H1 (cell line): ENCODE results near the gene DOCK11. TPM values are rescaled to one million over a fixed set of nuclear protein-coding genes. Genes with fewer than 3 reads are reported as not detected.

Experiments used
- CTCF ChIA-PET: fragments of 300-600 bp; sonication (Branson Sonifier 250); formaldehyde crosslinking; loops from one replicate; lab custom pipeline; 2021; ENCODE audit not compliant: partially characterized antibody; lab: Charles Lee
- POLR2A ChIA-PET: fragments of 300-600 bp; sonication (Branson Sonifier 250); formaldehyde crosslinking; loops from one replicate; lab custom pipeline; 2021; ENCODE audit warnings: inconsistent platforms; ENCODE audit not compliant: partially characterized antibody; lab: Charles Lee
- DNase-seq, 2 experiments: peaks; one replicate each; pipeline versions ENCODE4 v3.0.0 to v3.0.0-alpha.2; 2010 to 2022; ENCODE audit warnings: low spot score in 2 of 2, low read depth in 1 of 2, mixed read lengths in 1 of 2
- FAIRE-seq: peaks from 2 replicates; lab custom pipeline; 2011; peaks lifted over from hg19 to GRCh38; lab: Jason Lieb, UNC
- H2AFZ ChIP-seq: 2 replicates; pipeline ENCODE4 v1.8.1; 2012; ENCODE audit warnings: low read length, inconsistent platforms
- H2AK5ac ChIP-seq: 2 replicates; pipeline ENCODE4 v1.6.1; 2013; ENCODE audit warnings: low read depth, low read length
- H2BK120ac ChIP-seq: replicated peaks from 2 replicates; pipeline ENCODE3; 2013; ENCODE audit warnings: low read depth, low read length, inconsistent platforms
- H2BK12ac ChIP-seq: 2 replicates; pipeline ENCODE4 v1.6.1; 2013; ENCODE audit warnings: low read depth, low read length
- H2BK15ac ChIP-seq: 2 replicates; pipeline ENCODE4 v1.6.1; 2013; ENCODE audit warnings: low read length
- H2BK20ac ChIP-seq: 2 replicates; pipeline ENCODE4 v1.6.1; 2013; ENCODE audit warnings: low read length
- H2BK5ac ChIP-seq: 2 replicates; pipeline ENCODE4 v1.6.1; 2013; ENCODE audit warnings: low read depth, low read length
- H3K14ac ChIP-seq: 2 replicates; pipeline ENCODE4 v1.6.1; 2013; ENCODE audit warnings: inconsistent platforms; ENCODE audit not compliant: insufficient read length
- H3K18ac ChIP-seq: 2 replicates; pipeline ENCODE4 v1.6.1; 2013; ENCODE audit warnings: low read length; ENCODE audit errors: extremely low read depth
- H3K23ac ChIP-seq: 2 replicates; pipeline ENCODE4 v1.6.1; 2013; ENCODE audit warnings: inconsistent platforms; ENCODE audit not compliant: insufficient read length
- H3K23me2 ChIP-seq: 2 replicates; pipeline ENCODE4 v1.6.1; 2013; ENCODE audit warnings: low read depth, low read length
- H3K27ac ChIP-seq: 2 replicates; pipeline ENCODE4 v1.6.1; 2011; ENCODE audit warnings: low read depth, low read length, inconsistent platforms
- H3K27me3 ChIP-seq, 4 experiments: replicated peaks in 1 of 4; 1 replicate in 1 of 4; 2 replicates in 3 of 4; pipeline versions ENCODE4 v1.6.1 to v1.8.1; 2011 to 2013; ENCODE audit warnings: low read length in 3 of 4, mild to moderate bottlenecking in 3 of 4, inconsistent platforms in 2 of 4, mixed read lengths in 2 of 4, moderate library complexity in 1 of 4; ENCODE audit not compliant: control insufficient read depth in 3 of 4, insufficient read depth in 3 of 4; ENCODE audit errors: extremely low read depth in 1 of 4
- H3K36me3 ChIP-seq, 4 experiments: 2 replicates each; pipeline versions ENCODE4 v1.6.1 to v1.8.1; 2011 to 2013; ENCODE audit warnings: mild to moderate bottlenecking in 4 of 4, low read length in 3 of 4, moderate library complexity in 2 of 4, control low read depth in 1 of 4, inconsistent platforms in 1 of 4; ENCODE audit not compliant: insufficient read depth in 4 of 4, control insufficient read depth in 2 of 4
- H3K4ac ChIP-seq: replicated peaks from 2 replicates; pipeline ENCODE3; 2013; ENCODE audit warnings: low read length, low read depth, mixed read lengths, inconsistent platforms; ENCODE audit not compliant: insufficient read length
- H3K4me1 ChIP-seq, 4 experiments: replicated peaks in 1 of 4; 1 replicate in 1 of 4; 2 replicates in 3 of 4; pipeline versions ENCODE4 v1.6.1 to v1.8.1; 2011 to 2013; ENCODE audit warnings: low read length in 3 of 4, inconsistent platforms in 2 of 4, mixed read lengths in 1 of 4; ENCODE audit not compliant: insufficient read depth in 4 of 4, control insufficient read depth in 3 of 4
- H3K4me2 ChIP-seq, 2 experiments: 2 replicates each; pipeline versions ENCODE4 v1.6.1 to v1.8.1; 2011 to 2013; ENCODE audit warnings: low read depth in 2 of 2, low read length in 2 of 2, control low read depth in 1 of 2, inconsistent platforms in 1 of 2, mild to moderate bottlenecking in 1 of 2; ENCODE audit not compliant: insufficient read depth in 1 of 2
- H3K4me3 ChIP-seq, 4 experiments: fragments of 200-600, 300-600 bp in 1 of 4; sonication (generic), shearing (Covaris generic), sonication (Bioruptor Twin) in 1 of 4; 2 replicates each; pipeline versions ENCODE4 v1.5.1 to v1.8.1; 2011 to 2016; ENCODE audit warnings: low read length in 4 of 4, low read depth in 3 of 4, control low read depth in 2 of 4, inconsistent platforms in 2 of 4, mild to moderate bottlenecking in 2 of 4, mixed read lengths in 1 of 4, moderate library complexity in 1 of 4; ENCODE audit not compliant: insufficient read depth in 2 of 4; ENCODE audit errors: extremely low read depth in 1 of 4
- H3K56ac ChIP-seq: replicated peaks from 2 replicates; pipeline ENCODE3; 2013; ENCODE audit warnings: low read depth, mild to moderate bottlenecking, mixed read lengths, low read length, inconsistent platforms; ENCODE audit not compliant: insufficient read length
- H3K79me1 ChIP-seq: 2 replicates; pipeline ENCODE4 v1.6.1; 2013; ENCODE audit warnings: low read depth, low read length, control low read depth
- H3K79me2 ChIP-seq, 2 experiments: 2 replicates each; pipeline versions ENCODE4 v1.6.1 to v1.8.1; 2012 to 2013; ENCODE audit warnings: low read length in 2 of 2, mild to moderate bottlenecking in 2 of 2, inconsistent platforms in 1 of 2; ENCODE audit not compliant: insufficient read depth in 2 of 2, control insufficient read depth in 1 of 2
- H3K9ac ChIP-seq, 4 experiments: replicated peaks in 1 of 4; 1 replicate in 1 of 4; 2 replicates in 3 of 4; pipeline versions ENCODE4 v1.6.1 to v1.8.1; 2011 to 2013; ENCODE audit warnings: low read depth in 3 of 4, low read length in 3 of 4, control low read depth in 2 of 4, mild to moderate bottlenecking in 2 of 4, moderate library complexity in 2 of 4, inconsistent platforms in 1 of 4; ENCODE audit errors: extremely low read depth in 1 of 4
- H3K9me3 ChIP-seq, 2 experiments: 2 replicates each; pipeline versions ENCODE4 v1.6.1 to v1.8.1; 2012 to 2013; ENCODE audit warnings: mild to moderate bottlenecking in 2 of 2, moderate library complexity in 2 of 2, control low read depth in 1 of 2, inconsistent platforms in 1 of 2, low read depth in 1 of 2, low read length in 1 of 2, mixed read lengths in 1 of 2; ENCODE audit not compliant: insufficient read depth in 2 of 2
- H4K20me1 ChIP-seq, 2 experiments: replicated peaks in 1 of 2; 2 replicates each; pipeline versions ENCODE3 to v1.8.1; 2011 to 2013; ENCODE audit warnings: inconsistent platforms in 2 of 2, low read length in 2 of 2, mild to moderate bottlenecking in 1 of 2; ENCODE audit not compliant: insufficient read depth in 2 of 2, control insufficient read depth in 1 of 2
- H4K5ac ChIP-seq: 2 replicates; pipeline ENCODE4 v1.6.1; 2013; ENCODE audit warnings: low read length, low read depth, mixed read lengths, inconsistent platforms; ENCODE audit not compliant: insufficient read length
- H4K8ac ChIP-seq: 2 replicates; pipeline ENCODE4 v1.8.0; 2013; ENCODE audit warnings: mild to moderate bottlenecking, moderate library complexity, low read length, inconsistent platforms; ENCODE audit not compliant: insufficient read depth; ENCODE audit errors: extremely low read depth
- H4K91ac ChIP-seq: replicated peaks from 2 replicates; pipeline ENCODE3; 2013; ENCODE audit warnings: low read length, mixed read lengths, inconsistent platforms; ENCODE audit not compliant: insufficient read length
- NRF1 ChIP-seq: IDR thresholded peaks from 2 replicates; pipeline ENCODE4 v1.6.1; 2011; ENCODE audit warnings: mild to moderate bottlenecking, low read depth, low read length, improper control_type of control experiment
- USF2 ChIP-seq: IDR thresholded peaks from 2 replicates; pipeline ENCODE4 v1.6.1; 2011; ENCODE audit warnings: low read length, improper control_type of control experiment
- WGBS, 2 experiments: shearing (Covaris generic) in 1 of 2; methylation state at CpG; one replicate each; pipeline versions ENCODE4 v1.1.6 to v1.1.7; 2013 to 2015; ENCODE audit warnings: low lambda C conversion rate in 2 of 2, mixed read lengths in 2 of 2, inconsistent platforms in 1 of 2, low coverage in 1 of 2, missing lambda C conversion rate in 1 of 2; ENCODE audit not compliant: insufficient replicate concordance in 2 of 2, insufficient coverage in 1 of 2, insufficient read length in 1 of 2; ENCODE audit errors: extremely low coverage in 1 of 2, missing lambda C conversion rate in 1 of 2; 5-methylcytosine and 5-hydroxymethylcytosine counted together
- polyA plus RNA-seq, 7 experiments: library from polyadenylated mRNA; depleted of rRNA in 3 of 7; stranded (reverse) in 5 of 7; unstranded in 2 of 7; fragments of >200 nt in 5 of 7; fragments of 200-250 nt in 2 of 7; gene quantifications; 1 replicate in 5 of 7; 2 replicates in 1 of 7; 4 replicates in 1 of 7; pipeline versions ENCODE4 v1.2.1 to v1.2.3, GENCODE V29; 2011 to 2013; ENCODE audit warnings: missing spikeins in 2 of 7, mixed read lengths in 2 of 7
- total RNA-seq: library from RNA; stranded (reverse); fragmentation: NEBNext Ultra II Directional; extraction: Animal tissue kit (Norgen Biotek cat#: 25700); gene quantifications from 2 replicates; pipeline ENCODE4 v1.2.1, GENCODE V29; 2021

DOCK11 gene
- total and polyA plus RNA-seq, 2 of the 8 experiments (the other 6 are each of a cell fraction or from before 2014, with no cell fraction given) = 4.9 to 12.0 TPM

- Histone ChIP-seq H2BK5ac (no peak overlapping the region), H4K91ac (no peak overlapping the region), H3K18ac (no peak overlapping the region), H3K79me2 (no peaks in the 10 kb centered on the region), H3K56ac (no peak overlapping the region), H4K8ac (no peak overlapping the region), H3K23me2 (no peaks in the 10 kb centered on the region), H3K9me3 (no peaks in the 10 kb centered on the region), H3K14ac (no peak overlapping the region), H2AK5ac (no peak overlapping the region), H2BK20ac (no peak overlapping the region), H3K4me1 (peaks cover 0 to 2% (median 0%) of the 10 kb centered on the region in 4 experiments; a peak in 3 of 7 replicates), H3K9ac (no peak overlapping the region), H2BK120ac (no peak overlapping the region), H4K5ac (no peak overlapping the region), H3K36me3 (no peaks in the 10 kb centered on the region; a peak in 1 of 8 replicates), H4K20me1 (no peaks in the 10 kb centered on the region), H3K79me1 (no peaks in the 10 kb centered on the region), H3K23ac (no peak overlapping the region), H3K4me3 (no peak overlapping the region), H3K27ac (no peak overlapping the region), H2BK12ac (no peak overlapping the region), H2AFZ (no peak overlapping the region), H3K4me2 (no peak overlapping the region), H3K27me3 (no peaks in the 10 kb centered on the region), H2BK15ac (no peak overlapping the region), H3K4ac (no peak overlapping the region)
- CTCF ChIA-PET = no interaction called here
- WGBS, 2 experiments = 93% methylated on average over 5 of the region's 7 CpGs; no CpG with 5 or more reads in 1 of the 2 experiments
- FAIRE-seq = no peak
- POLR2A ChIA-PET = no interaction called here
- DNase-seq = no peak
- no peak for TF ChIP-seq NRF1
- no peak for TF ChIP-seq USF2
Measured at GRCh38 chrX:118595501-118596042, 100.0 kb downstream of the DOCK11 start.
